H9 (cell line): ENCODE data around the gene CA11. TPM values are rescaled to one million over a fixed set of nuclear protein-coding genes. Genes with fewer than 3 reads are reported as not detected.

ENCODE experiments used
- DNase-seq: peaks from one replicate; pipeline ENCODE4 v3.0.0-alpha.2; 2017
- H2AFZ ChIP-seq: one replicate; pipeline ENCODE4 v1.6.1; 2013; ENCODE audit warnings: mild to moderate bottlenecking, low read length, control low read depth, moderate library complexity
- H2AK5ac ChIP-seq: 2 replicates; pipeline ENCODE4 v1.6.1; 2013; ENCODE audit warnings: low read length, control low read depth, mixed read lengths; ENCODE audit not compliant: insufficient read length
- H2BK120ac ChIP-seq: one replicate; pipeline ENCODE4 v1.6.1; 2013; ENCODE audit warnings: low read depth, mild to moderate bottlenecking, low read length, control low read depth, inconsistent platforms; ENCODE audit not compliant: poor library complexity, severe bottlenecking
- H2BK12ac ChIP-seq: 2 replicates; pipeline ENCODE4 v1.6.1; 2013; ENCODE audit warnings: low read length, control low read depth, mixed read lengths, low read depth; ENCODE audit not compliant: insufficient read length
- H2BK15ac ChIP-seq: 2 replicates; pipeline ENCODE4 v1.6.1; 2013; ENCODE audit warnings: low read depth, low read length, control low read depth
- H2BK20ac ChIP-seq: one replicate; pipeline ENCODE4 v1.6.1; 2013; ENCODE audit warnings: low read depth, mild to moderate bottlenecking, low read length, control low read depth, inconsistent platforms; ENCODE audit not compliant: poor library complexity, severe bottlenecking
- H2BK5ac ChIP-seq: 2 replicates; pipeline ENCODE4 v1.6.1; 2013; ENCODE audit warnings: low read length, control low read depth, mixed read lengths; ENCODE audit not compliant: insufficient read length
- H3K14ac ChIP-seq: 2 replicates; pipeline ENCODE4 v1.6.1; 2013; ENCODE audit warnings: low read length, control low read depth; ENCODE audit not compliant: insufficient read depth
- H3K18ac ChIP-seq: 2 replicates; pipeline ENCODE4 v1.6.1; 2013; ENCODE audit warnings: low read depth, mild to moderate bottlenecking, mixed read lengths, low read length, control low read depth; ENCODE audit not compliant: insufficient read length
- H3K23ac ChIP-seq: 2 replicates; pipeline ENCODE4 v1.6.1; 2013; ENCODE audit warnings: low read length, control low read depth, mixed read lengths, low read depth; ENCODE audit not compliant: insufficient read length
- H3K23me2 ChIP-seq: 2 replicates; pipeline ENCODE4 v1.6.1; 2013; ENCODE audit warnings: low read depth, mild to moderate bottlenecking, mixed read lengths, low read length, control low read depth; ENCODE audit not compliant: insufficient read length, poor library complexity, severe bottlenecking
- H3K27ac ChIP-seq: 2 replicates; pipeline ENCODE4 v1.5.1; 2013; ENCODE audit warnings: low read length, control low read depth, mixed read lengths, low read depth; ENCODE audit not compliant: insufficient read length
- H3K27me3 ChIP-seq: 2 replicates; pipeline ENCODE4 v1.6.1; 2013; ENCODE audit warnings: low read length, control low read depth, inconsistent platforms; ENCODE audit not compliant: insufficient read depth
- H3K4ac ChIP-seq: 2 replicates; pipeline ENCODE4 v1.6.1; 2013; ENCODE audit warnings: low read depth, mild to moderate bottlenecking, control low read depth, inconsistent platforms, low read length, moderate library complexity
- H3K4me1 ChIP-seq: 2 replicates; pipeline ENCODE4 v1.6.1; 2013; ENCODE audit warnings: low read length, control low read depth, inconsistent platforms; ENCODE audit not compliant: insufficient read depth
- H3K4me2 ChIP-seq: 2 replicates; pipeline ENCODE4 v1.6.1; 2013; ENCODE audit warnings: low read length, control low read depth, mixed read lengths; ENCODE audit not compliant: insufficient read length, insufficient read depth
- H3K56ac ChIP-seq: 2 replicates; pipeline ENCODE4 v1.6.1; 2013; ENCODE audit warnings: low read depth, mild to moderate bottlenecking, mixed read lengths, low read length, control low read depth; ENCODE audit not compliant: insufficient read length
- H3K79me1 ChIP-seq: 2 replicates; pipeline ENCODE4 v1.6.1; 2013; ENCODE audit warnings: low read depth, mild to moderate bottlenecking, moderate library complexity, low read length, control low read depth, inconsistent platforms; ENCODE audit not compliant: insufficient read depth, poor library complexity, severe bottlenecking
- H3K79me2 ChIP-seq: 2 replicates; pipeline ENCODE4 v1.6.1; 2013; ENCODE audit warnings: low read length, control low read depth, inconsistent platforms; ENCODE audit not compliant: insufficient read depth
- H3K9ac ChIP-seq: 2 replicates; pipeline ENCODE4 v1.6.1; 2013; ENCODE audit warnings: low read length, control low read depth, mixed read lengths; ENCODE audit not compliant: insufficient read length; ENCODE audit errors: extremely low read depth
- H3K9me3 ChIP-seq: one replicate; pipeline ENCODE4 v1.6.1; 2013; ENCODE audit warnings: low read depth, low read length, inconsistent platforms; ENCODE audit not compliant: control insufficient read depth
- H3T11ph ChIP-seq: one replicate; pipeline ENCODE4 v1.6.1; 2013; ENCODE audit warnings: mild to moderate bottlenecking, low read length, control low read depth, inconsistent platforms
- H4K20me1 ChIP-seq: one replicate; pipeline ENCODE4 v1.6.1; 2013; ENCODE audit not compliant: control insufficient read depth, insufficient read length, insufficient read depth
- H4K5ac ChIP-seq: 2 replicates; pipeline ENCODE4 v1.6.1; 2013; ENCODE audit warnings: low read depth, mild to moderate bottlenecking, mixed read lengths, low read length, control low read depth; ENCODE audit not compliant: insufficient read length
- H4K8ac ChIP-seq: replicated peaks from 2 replicates; pipeline ENCODE4 v1.6.1; 2013; ENCODE audit warnings: low read length, control low read depth, mixed read lengths, low read depth; ENCODE audit not compliant: insufficient read length
- H4K91ac ChIP-seq: 2 replicates; pipeline ENCODE4 v1.6.1; 2013; ENCODE audit warnings: low read depth, mild to moderate bottlenecking, moderate library complexity, mixed read lengths, low read length, control low read depth; ENCODE audit not compliant: insufficient read length
- H3K27ac Mint-ChIP-seq, 3 experiments: 2 replicates in 2 of 3; 3 replicates in 1 of 3; pipeline ENCODE4 v1.8.0; 2020 to 2021; ENCODE audit warnings: mixed read lengths in 3 of 3, mild to moderate bottlenecking in 1 of 3, moderate library complexity in 1 of 3
- H3K27me3 Mint-ChIP-seq: 2 replicates; pipeline ENCODE4 v1.8.0; 2021; ENCODE audit warnings: low read depth, mild to moderate bottlenecking, moderate library complexity, mixed read lengths
- H3K36me3 Mint-ChIP-seq, 3 experiments: 2 replicates in 2 of 3; 3 replicates in 1 of 3; pipeline ENCODE4 v1.8.0; 2020 to 2021; ENCODE audit warnings: low read depth in 3 of 3, mixed read lengths in 3 of 3; ENCODE audit not compliant: insufficient read depth in 1 of 3
- H3K4me1 Mint-ChIP-seq, 2 experiments: 2 replicates each; pipeline ENCODE4 v1.8.0; 2020; ENCODE audit warnings: mixed read lengths in 2 of 2
- H3K4me3 Mint-ChIP-seq, 2 experiments: 2 replicates in 1 of 2; 3 replicates in 1 of 2; pipeline ENCODE4 v1.8.0; 2020 to 2021; ENCODE audit warnings: mild to moderate bottlenecking in 2 of 2, mixed read lengths in 2 of 2, moderate library complexity in 1 of 2
- H3K9me3 Mint-ChIP-seq, 2 experiments: 2 replicates in 1 of 2; 3 replicates in 1 of 2; pipeline ENCODE4 v1.8.0; 2020; ENCODE audit warnings: mild to moderate bottlenecking in 2 of 2, mixed read lengths in 2 of 2, moderate library complexity in 1 of 2
- CTCF ChIP-seq: fragments of 200-600 bp; sonication (generic); conservative IDR thresholded peaks from 3 replicates; pipeline ENCODE4 v1.8.0; 2021; ENCODE audit warnings: antibody characterized with exemption, mild to moderate bottlenecking
- WGBS: extraction: QIAGEN DNeasy Blood & Tissue Kit; methylation state at CpG from one replicate; pipeline ENCODE4 v1.1.7; 2013; ENCODE audit warnings: missing lambda C conversion rate, low lambda C conversion rate, mixed read lengths; ENCODE audit not compliant: insufficient read length; ENCODE audit errors: extremely low coverage; 5-methylcytosine and 5-hydroxymethylcytosine counted together
- total RNA-seq: library from RNA; stranded (reverse); gene quantifications from 2 replicates; pipeline ENCODE4 v1.2.1, GENCODE V29; 2021

CA11 gene
- total RNA-seq, 1 experiment from 2014 or later, result 107 TPM

DNA sequence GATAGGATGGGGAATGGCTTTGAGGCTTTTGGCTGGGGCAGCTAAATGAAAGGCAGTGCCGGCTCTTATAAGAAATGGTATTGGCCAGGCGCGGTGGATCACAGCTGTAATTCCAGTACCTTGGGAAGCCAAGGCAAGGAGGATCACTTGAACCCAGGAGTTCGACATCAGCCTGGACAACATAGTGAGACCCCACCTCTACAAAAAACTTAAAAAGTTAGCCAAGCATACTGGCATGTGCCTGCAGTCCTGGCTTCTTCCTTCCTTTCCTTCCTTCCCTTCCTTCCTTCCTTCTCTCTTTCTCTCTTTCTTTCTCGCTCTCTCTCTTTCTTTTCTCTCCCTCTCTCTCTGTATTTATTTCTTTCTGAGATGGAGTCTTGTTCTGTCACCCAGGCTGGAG, 3.1 kb downstream of the CA11 start:
- peak overlapping the region in 1 of 3 experiments; percentile 42; a peak in 1 of 7 replicates for H3K27ac Mint-ChIP-seq
- Histone ChIP-seq H2BK20ac (no peak overlapping the region), H3K9me3 (no peaks in the 10 kb centered on the region), H3K18ac (no peak overlapping the region), H3K9ac (no peak overlapping the region), H2BK12ac (no peak overlapping the region), H3K4ac (no peak overlapping the region), H4K91ac (no peak overlapping the region), H4K20me1 (no peaks in the 10 kb centered on the region), H3T11ph (no peak overlapping the region), H3K4me1 (peaks cover 2% of the 10 kb centered on the region; the same call in 1 of the 2 replicates), H3K4me2 (no peak overlapping the region), H4K5ac (no peak overlapping the region), H3K79me2 (no peaks in the 10 kb centered on the region), H2BK5ac (no peak overlapping the region), H2AFZ (no peak overlapping the region), H2BK120ac (no peak overlapping the region), H3K27me3 (no peaks in the 10 kb centered on the region), H3K23ac (no peak overlapping the region), H3K23me2 (peaks cover 16% of the 10 kb centered on the region), H3K79me1 (no peaks in the 10 kb centered on the region), H4K8ac (no peak overlapping the region), H2AK5ac (no peak overlapping the region), H3K56ac (no peak overlapping the region), H3K14ac (no peak overlapping the region), H2BK15ac (no peak overlapping the region), H3K27ac (no peak overlapping the region)
- no peak for DNase-seq
- no peaks in the 10 kb centered on the region; the same call in 1 of the 2 replicates for H3K27me3 Mint-ChIP-seq
- WGBS, result no CpG with 5 or more reads among the region's 5 CpGs
- H3K4me3 Mint-ChIP-seq, result peak overlapping the region in 1 of 2 experiments; percentile 11; a peak in 2 of 5 replicates
- peaks cover 34 to 35% of the 10 kb centered on the region in 2 experiments for H3K4me1 Mint-ChIP-seq
- H3K36me3 Mint-ChIP-seq, result peaks cover 14 to 36% (median 36%) of the 10 kb centered on the region in 3 experiments
- H3K9me3 Mint-ChIP-seq, result no peaks in the 10 kb centered on the region; a peak in 1 of 5 replicates
- no peak for TF ChIP-seq CTCF
